Mesenchymal stem cell (in vitro differentiated cells and primary cell): ENCODE measurements around the gene FUT1.

ENCODE experiments used
- DNase-seq: peaks from one replicate; pipeline ENCODE4 v3.0.0-alpha.2; 2013
- H2AFZ ChIP-seq: one replicate; pipeline ENCODE4 v1.6.1; 2013; ENCODE audit warnings: low read depth, mild to moderate bottlenecking, control low read depth, inconsistent platforms, low read length, moderate library complexity
- H2AK5ac ChIP-seq: 2 replicates; pipeline ENCODE4 v1.6.1; 2013; ENCODE audit warnings: low read length, moderate library complexity, mild to moderate bottlenecking, inconsistent platforms; ENCODE audit not compliant: severe bottlenecking
- H2BK120ac ChIP-seq: one replicate; pipeline ENCODE4 v1.6.1; 2013; ENCODE audit warnings: low read depth, mild to moderate bottlenecking, inconsistent platforms, low read length, moderate library complexity
- H2BK12ac ChIP-seq, 2 experiments: one replicate each; pipeline ENCODE4 v1.6.1; 2013; ENCODE audit warnings: inconsistent platforms in 2 of 2, low read length in 2 of 2, mild to moderate bottlenecking in 2 of 2, moderate library complexity in 2 of 2, control low read depth in 1 of 2
- H2BK15ac ChIP-seq: one replicate; pipeline ENCODE4 v1.6.1; 2013; ENCODE audit warnings: mild to moderate bottlenecking, low read depth, inconsistent platforms; ENCODE audit not compliant: poor library complexity, severe bottlenecking
- H2BK5ac ChIP-seq: 2 replicates; pipeline ENCODE4 v1.6.1; 2013; ENCODE audit warnings: low read depth, mild to moderate bottlenecking, low read length, control low read depth, inconsistent platforms; ENCODE audit not compliant: poor library complexity, severe bottlenecking
- H3K14ac ChIP-seq, 2 experiments: one replicate each; pipeline ENCODE4 v1.6.1; 2013; ENCODE audit warnings: inconsistent platforms in 2 of 2, low read length in 2 of 2, control low read depth in 1 of 2, mild to moderate bottlenecking in 1 of 2, moderate library complexity in 1 of 2
- H3K18ac ChIP-seq, 2 experiments: one replicate each; pipeline ENCODE4 v1.6.1; 2013; ENCODE audit warnings: inconsistent platforms in 2 of 2, low read length in 2 of 2, control low read depth in 1 of 2, low read depth in 1 of 2, mild to moderate bottlenecking in 1 of 2
- H3K23ac ChIP-seq, 2 experiments: one replicate each; pipeline ENCODE4 v1.6.1; 2013; ENCODE audit warnings: inconsistent platforms in 2 of 2, low read length in 2 of 2, mild to moderate bottlenecking in 2 of 2, moderate library complexity in 2 of 2, control low read depth in 1 of 2
- H3K27ac ChIP-seq: 2 replicates; pipeline ENCODE4 v1.5.1; 2013; ENCODE audit warnings: mild to moderate bottlenecking, moderate library complexity, low read length, control low read depth, inconsistent platforms; ENCODE audit not compliant: poor library complexity, severe bottlenecking
- H3K27me3 ChIP-seq, 2 experiments: 2 replicates each; pipeline versions ENCODE4 v1.6.1 to v1.7.0; 2013; ENCODE audit warnings: low read length in 2 of 2, mild to moderate bottlenecking in 2 of 2, moderate library complexity in 2 of 2, control low read depth in 1 of 2, inconsistent platforms in 1 of 2; ENCODE audit not compliant: control insufficient read depth in 1 of 2, insufficient read depth in 1 of 2
- H3K36me3 ChIP-seq, 2 experiments: 2 replicates each; pipeline versions ENCODE4 v1.6.1 to v1.7.0; 2013; ENCODE audit warnings: low read length in 2 of 2, control low read depth in 1 of 2, inconsistent platforms in 1 of 2, low read depth in 1 of 2, mild to moderate bottlenecking in 1 of 2; ENCODE audit not compliant: insufficient read depth in 2 of 2, control insufficient read depth in 1 of 2
- H3K4ac ChIP-seq, 2 experiments: one replicate each; pipeline ENCODE4 v1.6.1; 2013; ENCODE audit warnings: inconsistent platforms in 2 of 2, low read length in 2 of 2, mild to moderate bottlenecking in 2 of 2, moderate library complexity in 2 of 2, control low read depth in 1 of 2, low read depth in 1 of 2
- H3K4me1 ChIP-seq: 2 replicates; pipeline ENCODE4 v1.6.1; 2013; ENCODE audit warnings: low read depth, low read length, control low read depth; ENCODE audit not compliant: control insufficient read depth, insufficient read depth
- H3K4me2 ChIP-seq: 2 replicates; pipeline ENCODE4 v1.6.1; 2013; ENCODE audit warnings: low read length, mild to moderate bottlenecking, inconsistent platforms; ENCODE audit not compliant: poor library complexity, severe bottlenecking
- H3K4me3 ChIP-seq, 2 experiments: 2 replicates each; pipeline versions ENCODE4 v1.5.1 to v1.7.0; 2013; ENCODE audit warnings: low read length in 2 of 2, mild to moderate bottlenecking in 2 of 2, control low read depth in 1 of 2, low read depth in 1 of 2; ENCODE audit not compliant: insufficient read depth in 1 of 2
- H3K79me1 ChIP-seq: replicated peaks from 2 replicates; pipeline ENCODE4 v1.6.1; 2013; ENCODE audit warnings: mild to moderate bottlenecking, control low read depth, low read length, inconsistent platforms; ENCODE audit not compliant: poor library complexity, severe bottlenecking
- H3K9ac ChIP-seq: 2 replicates; pipeline ENCODE4 v1.7.0; 2013; ENCODE audit warnings: mild to moderate bottlenecking, low read length, moderate library complexity
- H3K9me3 ChIP-seq: 2 replicates; pipeline ENCODE4 v1.7.0; 2013; ENCODE audit warnings: mild to moderate bottlenecking, low read length; ENCODE audit not compliant: control insufficient read depth
- H4K8ac ChIP-seq: one replicate; pipeline ENCODE4 v1.6.1; 2013; ENCODE audit warnings: inconsistent platforms, mild to moderate bottlenecking, low read length, moderate library complexity
- H4K91ac ChIP-seq: one replicate; pipeline ENCODE4 v1.6.1; 2013; ENCODE audit warnings: mild to moderate bottlenecking, low read length, inconsistent platforms
- WGBS: methylation state at CpG from one replicate; pipeline ENCODE4 v1.1.7; 2013; ENCODE audit warnings: mixed read lengths; 5-methylcytosine and 5-hydroxymethylcytosine counted together

The FUT1 gene

GRCh38 chr19:48737360-48737998 is 15.0 kb downstream of the FUT1 start:
- Histone ChIP-seq H2BK5ac (no peak overlapping the region), H2BK12ac (no peak overlapping the region), H3K4ac (no peak overlapping the region), H2AK5ac (no peak overlapping the region), H3K23ac (no peak overlapping the region), H3K9ac (no peak overlapping the region), H4K8ac (no peak overlapping the region), H3K14ac (no peak overlapping the region), H2BK120ac (no peak overlapping the region), H3K79me1 (no peaks in the 10 kb centered on the region), H3K4me2 (no peak overlapping the region), H3K27me3 (peaks cover 5 to 53% of the 10 kb centered on the region in 2 experiments), H3K4me3 (no peak overlapping the region), H3K18ac (no peak overlapping the region), H2BK15ac (no peak overlapping the region), H3K9me3 (no peaks in the 10 kb centered on the region), H4K91ac (no peak overlapping the region), H3K4me1 (peaks cover 17% of the 10 kb centered on the region), H2AFZ (no peak overlapping the region), H3K27ac (no peak overlapping the region), H3K36me3 (no peaks in the 10 kb centered on the region)
- WGBS = 64% methylated on average over 22 of the region's 22 CpGs
- DNase-seq = no peak

- Histone ChIP-seq H2BK12ac (peak overlapping the region in 1 of 2 experiments; percentile 93), H3K4me1 (peaks cover 17% of the 10 kb centered on the region), H3K27ac (no peak overlapping the region), H2AK5ac (no peak overlapping the region), H3K79me1 (no peaks in the 10 kb centered on the region), H3K27me3 (peaks cover 10 to 56% of the 10 kb centered on the region in 2 experiments), H3K23ac (peak overlapping the region in 1 of 2 experiments; percentile 90), H3K4me3 (peak overlapping the region in 1 of 2 experiments; percentile 44), H4K91ac (peak overlapping the region; percentile 78), H3K9ac (no peak overlapping the region), H3K36me3 (no peaks in the 10 kb centered on the region), H3K18ac (peak overlapping the region; percentile 89 to 92), H2BK5ac (no peak overlapping the region), H3K4me2 (peak overlapping the region; percentile 69), H3K14ac (peak overlapping the region in 1 of 2 experiments; percentile 95), H2BK120ac (peak overlapping the region; percentile 80), H3K9me3 (no peaks in the 10 kb centered on the region), H2BK15ac (no peak overlapping the region), H2AFZ (peak overlapping the region; percentile 99), H3K4ac (peak overlapping the region; percentile 31 to 53), H4K8ac (peak overlapping the region; percentile 94)
- peak; percentile 78 for DNase-seq
- 2% methylated on average over 38 of the region's 38 CpGs for WGBS
Measured at GRCh38 chr19:48735031-48735615, 17.3 kb downstream of the FUT1 start.

GRCh38 chr19:48734625-48735024 is 17.8 kb downstream of the FUT1 start:
- Histone ChIP-seq H2AK5ac (no peak overlapping the region), H2BK12ac (no peak overlapping the region), H4K91ac (peak overlapping the region; percentile 11), H3K4me2 (no peak overlapping the region), H3K4ac (no peak overlapping the region), H2BK5ac (no peak overlapping the region), H3K14ac (no peak overlapping the region), H2BK120ac (no peak overlapping the region), H3K27me3 (peaks cover 5 to 52% of the 10 kb centered on the region in 2 experiments), H3K27ac (no peak overlapping the region), H3K36me3 (no peaks in the 10 kb centered on the region), H3K9ac (no peak overlapping the region), H3K4me3 (no peak overlapping the region), H3K4me1 (peaks cover 14% of the 10 kb centered on the region), H2BK15ac (no peak overlapping the region), H3K9me3 (no peaks in the 10 kb centered on the region), H4K8ac (peak overlapping the region; percentile 12), H3K23ac (no peak overlapping the region), H2AFZ (no peak overlapping the region), H3K18ac (no peak overlapping the region), H3K79me1 (no peaks in the 10 kb centered on the region)
- WGBS = 97% methylated on average over 9 of the region's 9 CpGs
- no peak for DNase-seq

GRCh38 chr19:48731452-48731851 is 21.0 kb downstream of the FUT1 start:
- H2AFZ ChIP-seq = no peak overlapping the region
- no peaks in the 10 kb centered on the region for H3K79me1 ChIP-seq
- no peaks in the 10 kb centered on the region for H3K36me3 ChIP-seq
- no peak overlapping the region for H3K27ac ChIP-seq
- H3K23ac ChIP-seq = no peak overlapping the region
- WGBS = 84% methylated on average over 4 of the region's 4 CpGs
- no peak overlapping the region for H3K14ac ChIP-seq
- H3K9ac ChIP-seq = no peak overlapping the region
- no peak overlapping the region for H2BK15ac ChIP-seq
- H4K8ac ChIP-seq = no peak overlapping the region
- H2BK5ac ChIP-seq = no peak overlapping the region
- H3K4me3 ChIP-seq = no peak overlapping the region
- H3K4me2 ChIP-seq = no peak overlapping the region
- H2BK12ac ChIP-seq = no peak overlapping the region
- no peaks in the 10 kb centered on the region for H3K9me3 ChIP-seq
- H4K91ac ChIP-seq = no peak overlapping the region
- H3K4ac ChIP-seq = no peak overlapping the region
- DNase-seq = no peak
- H3K4me1 ChIP-seq = peaks cover 4% of the 10 kb centered on the region
- H3K27me3 ChIP-seq = peaks cover 5 to 32% of the 10 kb centered on the region in 2 experiments
- H3K18ac ChIP-seq = no peak overlapping the region
- no peak overlapping the region for H2AK5ac ChIP-seq
- H2BK120ac ChIP-seq = no peak overlapping the region
